Cardiac fibroblast (primary cell): ENCODE results near the gene ERC2.

ENCODE experiments used
- DNase-seq, 2 donors: peaks; one replicate each; pipeline versions ENCODE4 v3.0.0 to v3.0.0-alpha.2; 2010; ENCODE audit warnings: low read depth in 2 of 2
- H3K4me3 ChIP-seq, 2 donors: replicated peaks in 1 of 2; 1 replicate in 1 of 2; 2 replicates in 1 of 2; pipeline ENCODE4 v1.5.1; 2011; ENCODE audit warnings: low read depth in 2 of 2, low read length in 2 of 2, mild to moderate bottlenecking in 2 of 2, moderate library complexity in 1 of 2
- CTCF ChIP-seq: IDR thresholded peaks from one replicate; pipeline ENCODE4 v1.5.1; 2011; ENCODE audit warnings: low read depth, mild to moderate bottlenecking, low read length, inconsistent platforms

The ERC2 gene

GRCh38 chr3:55660642-55661041 is 807.6 kb downstream of the ERC2 start:
- H3K4me3 ChIP-seq, result no peak overlapping the region
- no peak for TF ChIP-seq CTCF
- DNase-seq, result no peak

DNA sequence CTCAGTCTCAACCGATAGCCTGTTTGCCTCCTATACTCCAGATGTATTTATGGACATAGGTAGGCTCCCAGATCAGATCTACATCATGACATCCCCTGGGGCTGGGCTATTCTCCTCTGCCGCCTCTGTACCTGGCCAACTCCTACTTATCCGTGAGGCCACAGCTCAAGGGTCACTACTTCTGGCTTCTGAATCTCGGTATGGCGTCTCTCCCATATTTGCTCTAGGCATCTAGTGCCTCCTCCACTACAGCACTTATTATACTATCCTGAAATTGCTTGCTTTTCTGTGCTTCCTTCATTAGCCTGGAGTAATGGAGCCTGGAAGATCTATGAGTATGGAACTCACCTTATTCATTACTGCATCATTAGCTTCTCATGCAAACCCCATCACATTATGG is 808.6 kb downstream of the ERC2 start:
- DNase-seq, result no peak
- H3K4me3 ChIP-seq, result no peak overlapping the region
- TF ChIP-seq CTCF, result no peak

GRCh38 chr3:55658690-55659562 is 809.3 kb downstream of the ERC2 start:
- no peak overlapping the region for H3K4me3 ChIP-seq
- TF ChIP-seq CTCF, result no peak
- no peak for DNase-seq

- DNase-seq, result no peak
- H3K4me3 ChIP-seq, result no peak overlapping the region
- no peak for TF ChIP-seq CTCF
Observed at GRCh38 chr3:55658270-55658669, 810.0 kb downstream of the ERC2 start.

GRCh38 chr3:55655544-55655943 is 812.7 kb downstream of the ERC2 start:
- no peak for DNase-seq
- H3K4me3 ChIP-seq, result no peak overlapping the region
- TF ChIP-seq CTCF, result no peak

DNA sequence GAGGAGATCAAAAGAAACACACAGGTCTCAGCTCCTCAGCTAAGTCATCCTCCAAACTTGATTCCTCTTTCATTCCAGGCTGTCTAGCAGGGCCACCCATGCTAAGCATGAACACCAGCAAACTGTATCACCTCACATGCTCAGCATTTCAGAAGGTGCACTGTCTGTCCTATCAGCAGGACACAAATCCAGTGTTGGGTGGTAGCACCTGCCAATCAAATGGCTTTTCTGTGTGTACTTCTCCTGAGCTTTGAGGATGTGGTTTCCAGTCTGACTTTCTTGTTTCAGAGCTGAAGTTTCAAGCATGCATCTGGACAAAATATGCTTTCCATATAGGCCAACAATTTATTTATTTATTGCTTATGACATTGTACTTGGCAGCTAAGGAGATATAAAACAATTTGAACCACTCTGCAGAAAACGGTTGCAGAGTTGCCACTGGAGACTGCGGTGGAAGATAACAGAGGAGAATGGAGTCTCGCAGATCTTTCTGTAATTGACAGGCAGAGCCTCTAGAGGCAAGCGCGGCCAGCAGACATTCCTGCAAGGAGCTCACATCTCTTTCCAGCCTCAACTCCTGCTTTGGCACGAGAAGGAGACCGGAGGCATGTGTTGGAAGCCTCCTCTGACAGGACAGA is 814.0 kb downstream of the ERC2 start:
- H3K4me3 ChIP-seq, result no peak overlapping the region
- DNase-seq, result no peak
- TF ChIP-seq CTCF, result no peak
